SK-N-MC (cell line): ENCODE results near the gene ZDHHC14.

ENCODE experiments used
- EZH2 ChIP-seq: fragments of 200-600 bp; sonication (generic); IDR thresholded peaks from one replicate; pipeline ENCODE4 v1.6.1; 2017; ENCODE audit warnings: antibody characterized with exemption
- FOXP2 ChIP-seq: optimal IDR thresholded peaks from 2 replicates; pipeline ENCODE3; 2011; ENCODE audit warnings: mild to moderate bottlenecking, moderate library complexity; ENCODE audit not compliant: insufficient read depth; ENCODE audit errors: extremely low read length, control extremely low read depth
- POLR2AphosphoS5 ChIP-seq: IDR thresholded peaks from 2 replicates; pipeline ENCODE4 v1.6.1; 2012; ENCODE audit warnings: mild to moderate bottlenecking, low read depth, low read length, borderline replicate concordance

DNA sequence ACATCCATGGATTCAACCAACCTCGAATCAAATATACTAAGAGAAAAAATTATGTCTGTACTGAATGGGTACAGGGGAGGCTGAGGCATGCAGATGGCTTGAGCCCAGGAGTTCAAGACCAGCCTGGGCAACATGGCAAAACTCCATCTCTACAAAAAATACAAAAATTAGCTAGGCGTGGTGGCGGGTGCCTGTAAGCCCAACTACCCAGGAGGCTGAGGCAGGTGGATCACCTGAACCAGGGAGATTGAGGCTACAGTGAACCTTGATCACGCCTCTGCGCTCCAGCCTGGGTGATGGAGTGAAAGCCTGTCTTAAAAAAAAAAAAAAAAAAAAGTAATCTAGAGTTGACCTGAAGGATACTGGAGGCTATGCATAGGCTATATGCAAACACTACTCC, 223.0 kb downstream of the ZDHHC14 start:
- TF ChIP-seq POLR2AphosphoS5, result no peak
- TF ChIP-seq EZH2, result no peak
- no peak for TF ChIP-seq FOXP2
